GM18499 (cell line): ENCODE data around the gene DPPA4.

Experiments
- ATAC-seq: cut with Tn5 transposase; IDR thresholded peaks from one replicate; pipeline ENCODE4 v1.9.1; 2021; ENCODE audit warnings: moderate number of reproducible peaks; ENCODE audit not compliant: insufficient read depth, unreplicated experiment

The DPPA4 gene

GRCh38 chr3:109339714-109340648, 2.6 kb upstream of the DPPA4 start:
- no peak for ATAC-seq

GRCh38 chr3:109339197-109339596, 1.9 kb upstream of the DPPA4 start:
- no peak for ATAC-seq

- no peak for ATAC-seq
Measured at GRCh38 chr3:109338322-109338721, 976 bp upstream of the DPPA4 start.

GRCh38 chr3:109336291-109336861, 970 bp downstream of the DPPA4 start:
- ATAC-seq, result no peak

GRCh38 chr3:109334572-109334971, 2.8 kb downstream of the DPPA4 start:
- no peak for ATAC-seq

GRCh38 chr3:109331692-109332091, 5.7 kb downstream of the DPPA4 start:
- ATAC-seq, result no peak

- no peak for ATAC-seq
Measured at GRCh38 chr3:109330405-109330804, 6.9 kb downstream of the DPPA4 start.

- no peak for ATAC-seq
Measured at GRCh38 chr3:109328202-109328601, 9.1 kb downstream of the DPPA4 start.

GRCh38 chr3:109325657-109326056, 11.7 kb downstream of the DPPA4 start:
- no peak for ATAC-seq

- no peak for ATAC-seq
Measured at GRCh38 chr3:109325109-109325508, 12.2 kb downstream of the DPPA4 start.

- ATAC-seq, result no peak
Measured at GRCh38 chr3:109316162-109316730, 21.1 kb downstream of the DPPA4 start, which contains the start of gene DPPA2. TSS of gene DPPA2 (minus strand) at chr3:109316517. CDS start at chr3:109314542, 1,975 bp downstream.

GRCh38 chr3:109313061-109313460, 24.3 kb downstream of the DPPA4 start:
- ATAC-seq, result no peak

- ATAC-seq, result no peak
Measured at GRCh38 chr3:109297496-109297895, 39.9 kb downstream of the DPPA4 start.

GRCh38 chr3:109284071-109284470, 53.3 kb downstream of the DPPA4 start:
- no peak for ATAC-seq

- no peak for ATAC-seq
Measured at GRCh38 chr3:109278546-109278945, 58.8 kb downstream of the DPPA4 start.

- no peak for ATAC-seq
Measured at GRCh38 chr3:109278141-109278540, 59.2 kb downstream of the DPPA4 start.
